Keratinocyte (primary cell): ENCODE data around the gene MAGEA10. TPM values are rescaled to one million over a fixed set of nuclear protein-coding genes. Genes with fewer than 3 reads are reported as not detected.

Experiments used
- DNase-seq: peaks from one replicate; pipeline ENCODE4 v3.0.0-alpha.2; 2011; ENCODE audit warnings: low read depth, missing footprints, low spot score
- FAIRE-seq: peaks from 2 replicates; lab custom pipeline; 2011; peaks lifted over from hg19 to GRCh38; lab: Jason Lieb, UNC
- H2AFZ ChIP-seq: 2 replicates; pipeline ENCODE4 v1.6.0; 2012; ENCODE audit warnings: low read length, control low read depth, inconsistent platforms; ENCODE audit not compliant: control insufficient read depth
- H3K27ac ChIP-seq: 2 replicates; pipeline ENCODE4 v1.5.1; 2011; ENCODE audit warnings: low read length; ENCODE audit not compliant: control insufficient read depth, insufficient read depth
- H3K27me3 ChIP-seq: 3 replicates; pipeline ENCODE4 v1.6.0; 2011; ENCODE audit warnings: low read length; ENCODE audit not compliant: control insufficient read depth, insufficient read depth; ENCODE audit errors: extremely low read depth
- H3K36me3 ChIP-seq, 2 experiments: 2 replicates in 1 of 2; 3 replicates in 1 of 2; pipeline ENCODE4 v1.5.1; 2011; ENCODE audit warnings: low read length in 2 of 2, mild to moderate bottlenecking in 1 of 2; ENCODE audit not compliant: control insufficient read depth in 2 of 2, insufficient read depth in 2 of 2; ENCODE audit errors: extremely low read depth in 1 of 2
- H3K4me1 ChIP-seq: 3 replicates; pipeline ENCODE4 v1.5.1; 2011; ENCODE audit warnings: low read length; ENCODE audit not compliant: control insufficient read depth, insufficient read depth; ENCODE audit errors: extremely low read depth
- H3K4me2 ChIP-seq: 3 replicates; pipeline ENCODE4 v1.6.0; 2011; ENCODE audit warnings: low read depth, low read length; ENCODE audit not compliant: control insufficient read depth, insufficient read depth; ENCODE audit errors: extremely low read depth
- H3K4me3 ChIP-seq, 3 experiments: fragments of 200-600 bp in 1 of 3; sonication (generic) in 1 of 3; 2 replicates in 2 of 3; 3 replicates in 1 of 3; pipeline ENCODE4 v1.5.1; 2011 to 2016; ENCODE audit warnings: low read length in 3 of 3, mild to moderate bottlenecking in 3 of 3, control low read depth in 2 of 3, inconsistent platforms in 1 of 3, low read depth in 1 of 3, mixed read lengths in 1 of 3, mixed run types in 1 of 3, moderate library complexity in 1 of 3; ENCODE audit not compliant: control insufficient read depth in 2 of 3, insufficient read depth in 2 of 3; ENCODE audit errors: extremely low read depth in 1 of 3
- H3K79me2 ChIP-seq: 2 replicates; pipeline ENCODE4 v1.6.0; 2012; ENCODE audit warnings: low read length; ENCODE audit not compliant: control insufficient read depth, insufficient read depth
- H3K9ac ChIP-seq: 3 replicates; pipeline ENCODE4 v1.6.0; 2011; ENCODE audit warnings: low read length; ENCODE audit not compliant: control insufficient read depth, insufficient read depth; ENCODE audit errors: extremely low read depth
- H3K9me1 ChIP-seq: 3 replicates; pipeline ENCODE4 v1.6.0; 2011; ENCODE audit warnings: low read length; ENCODE audit not compliant: control insufficient read depth, insufficient read depth; ENCODE audit errors: extremely low read depth
- H3K9me3 ChIP-seq: 2 replicates; pipeline ENCODE4 v1.5.1; 2012; ENCODE audit warnings: low read depth, low read length; ENCODE audit not compliant: control insufficient read depth
- H4K20me1 ChIP-seq: 3 replicates; pipeline ENCODE4 v1.6.0; 2011; ENCODE audit warnings: low read length; ENCODE audit not compliant: control insufficient read depth, insufficient read depth; ENCODE audit errors: extremely low read depth
- EZH2 ChIP-seq: IDR thresholded peaks from one replicate; pipeline ENCODE4 v1.6.1; 2012; ENCODE audit warnings: inconsistent platforms, mild to moderate bottlenecking, low read length, moderate library complexity
- dilution Hi-C: fragments of 300-500 bp; cut with MboI; formaldehyde crosslinking; loops from one replicate; pipeline ENCODE4 v1.7.0; 2020; ENCODE audit warnings: low sequenced_read_pairs; ENCODE audit not compliant: extremely low pct_ligation_motif_present
- polyA plus RNA-seq, 5 experiments: library from polyadenylated mRNA; depleted of rRNA in 3 of 5; stranded (reverse) in 3 of 5; stranded (forward) in 1 of 5; unstranded in 1 of 5; fragments of >200 nt; gene quantifications; 1 replicate in 1 of 5; 2 replicates in 3 of 5; 3 replicates in 1 of 5; pipeline versions ENCODE4 v1.2.1 to v1.2.3, GENCODE V29; 2011 to 2012; ENCODE audit warnings: missing spikeins in 2 of 5, low read depth in 1 of 5, low replicate concordance in 1 of 5
- TF ChIP-seq, protein P1 (sequence below), 3 experiments: IDR thresholded peaks in 1 of 3; conservative IDR thresholded peaks in 1 of 3; optimal IDR thresholded peaks in 1 of 3; 2 replicates in 2 of 3; 3 replicates in 1 of 3; pipeline versions ENCODE3 to v1.5.1; 2011; ENCODE audit warnings: low read length in 3 of 3, mild to moderate bottlenecking in 3 of 3, moderate library complexity in 2 of 3, control low read depth in 1 of 3, inconsistent platforms in 1 of 3; ENCODE audit not compliant: insufficient read depth in 2 of 3; ENCODE audit errors: extremely low read depth in 1 of 3

MAGEA10 gene
- polyA plus RNA-seq, 1 donor (not counting 4 experiments of a cell fraction or from before 2014, with no cell fraction given), result not detected

- no peak for FAIRE-seq
- no peak overlapping the region for H3K9ac ChIP-seq
- H3K4me2 ChIP-seq, result no peak overlapping the region
- no peaks in the 10 kb centered on the region for H4K20me1 ChIP-seq
- dilution Hi-C loops, result no loop called here
- no peak overlapping the region for H3K4me3 ChIP-seq
- DNase-seq, result no peak
- H3K36me3 ChIP-seq, result no peaks in the 10 kb centered on the region
- no peak overlapping the region for H2AFZ ChIP-seq
- no peaks in the 10 kb centered on the region for H3K4me1 ChIP-seq
- no peak overlapping the region for H3K27ac ChIP-seq
- no peaks in the 10 kb centered on the region for H3K9me1 ChIP-seq
- H3K79me2 ChIP-seq, result no peaks in the 10 kb centered on the region
- no peaks in the 10 kb centered on the region for H3K9me3 ChIP-seq
- no peaks in the 10 kb centered on the region for H3K27me3 ChIP-seq
- no peak for TF ChIP-seq EZH2
- TF ChIP-seq, protein P1, sequence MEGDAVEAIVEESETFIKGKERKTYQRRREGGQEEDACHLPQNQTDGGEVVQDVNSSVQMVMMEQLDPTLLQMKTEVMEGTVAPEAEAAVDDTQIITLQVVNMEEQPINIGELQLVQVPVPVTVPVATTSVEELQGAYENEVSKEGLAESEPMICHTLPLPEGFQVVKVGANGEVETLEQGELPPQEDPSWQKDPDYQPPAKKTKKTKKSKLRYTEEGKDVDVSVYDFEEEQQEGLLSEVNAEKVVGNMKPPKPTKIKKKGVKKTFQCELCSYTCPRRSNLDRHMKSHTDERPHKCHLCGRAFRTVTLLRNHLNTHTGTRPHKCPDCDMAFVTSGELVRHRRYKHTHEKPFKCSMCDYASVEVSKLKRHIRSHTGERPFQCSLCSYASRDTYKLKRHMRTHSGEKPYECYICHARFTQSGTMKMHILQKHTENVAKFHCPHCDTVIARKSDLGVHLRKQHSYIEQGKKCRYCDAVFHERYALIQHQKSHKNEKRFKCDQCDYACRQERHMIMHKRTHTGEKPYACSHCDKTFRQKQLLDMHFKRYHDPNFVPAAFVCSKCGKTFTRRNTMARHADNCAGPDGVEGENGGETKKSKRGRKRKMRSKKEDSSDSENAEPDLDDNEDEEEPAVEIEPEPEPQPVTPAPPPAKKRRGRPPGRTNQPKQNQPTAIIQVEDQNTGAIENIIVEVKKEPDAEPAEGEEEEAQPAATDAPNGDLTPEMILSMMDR (optimal IDR thresholded peaks at IDR 0.05 in 1 of 3, IDR thresholded peaks at IDR 0.05 in 1 of 3, conservative IDR thresholded peaks at IDR 0.05 in 1 of 3; ENCODE audit: extremely low read depth in 1 of 3, insufficient read depth in 2 of 3, low read length in 3 of 3), result no peak
These were observed 32.2 kb upstream of the MAGEA10 start for GRCh38 chrX:152170621-152171020.

- no peaks in the 10 kb centered on the region for H3K9me3 ChIP-seq
- dilution Hi-C loops, result no loop called here
- DNase-seq (no peak), FAIRE-seq (no peak)
- no peaks in the 10 kb centered on the region for H4K20me1 ChIP-seq
- no peak overlapping the region for H3K27ac ChIP-seq
- H3K36me3 ChIP-seq, result no peaks in the 10 kb centered on the region
- TF ChIP-seq EZH2, result no peak
- TF ChIP-seq, protein P1 (optimal IDR thresholded peaks at IDR 0.05 in 1 of 3, IDR thresholded peaks at IDR 0.05 in 1 of 3, conservative IDR thresholded peaks at IDR 0.05 in 1 of 3; ENCODE audit: extremely low read depth in 1 of 3, insufficient read depth in 2 of 3, low read length in 3 of 3), result no peak
- no peak overlapping the region for H2AFZ ChIP-seq
- H3K27me3 ChIP-seq, result no peaks in the 10 kb centered on the region
- H3K9ac ChIP-seq, result no peak overlapping the region
- no peak overlapping the region for H3K4me2 ChIP-seq
- no peaks in the 10 kb centered on the region for H3K79me2 ChIP-seq
- H3K4me3 ChIP-seq, result no peak overlapping the region
- no peaks in the 10 kb centered on the region for H3K9me1 ChIP-seq
- H3K4me1 ChIP-seq, result no peaks in the 10 kb centered on the region
These were observed 26.8 kb upstream of the MAGEA10 start for GRCh38 chrX:152165033-152165743.
